HG03280 (cell line): Measurements from ENCODE around the gene MYO5A.
"Not testable (repeated sequence)": the region's sequence is repeated elsewhere in the genome, so short reads cannot be mapped to it uniquely, and the experiment has no call there.

ENCODE experiments used
- ATAC-seq: cut with Tn5 transposase; IDR thresholded peaks from one replicate; pipeline ENCODE4 v1.9.1; 2021; ENCODE audit warnings: mild to moderate bottlenecking, moderate library complexity; ENCODE audit not compliant: unreplicated experiment

The MYO5A gene

DNA sequence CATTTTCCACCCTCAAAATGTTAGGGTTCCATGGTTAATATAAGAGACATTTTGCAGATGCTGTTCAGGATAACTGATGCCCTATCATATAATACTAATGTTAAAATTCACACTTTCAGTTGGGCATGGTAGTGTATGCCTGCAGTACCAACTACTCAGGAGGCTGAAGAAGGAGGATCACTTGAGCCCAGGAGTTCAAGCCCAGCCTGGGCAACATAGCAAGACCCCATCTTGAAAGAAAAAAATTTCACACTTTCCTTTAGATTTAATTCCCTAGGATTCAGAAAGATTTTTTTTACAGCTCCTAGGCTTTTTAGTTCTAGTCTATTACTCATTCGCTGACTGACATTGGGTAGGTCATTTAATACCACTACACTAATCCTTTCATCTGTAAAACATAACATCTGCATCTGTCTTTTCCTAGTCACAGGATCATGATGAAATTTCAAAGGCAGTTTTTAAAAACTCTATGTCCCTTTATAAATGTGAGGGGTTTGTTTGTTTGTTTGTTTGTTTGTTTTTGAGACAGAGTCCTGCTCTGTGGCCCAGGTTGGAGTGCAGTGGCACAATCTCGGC is 103.7 kb downstream of the MYO5A start:
- no peak for ATAC-seq

DNA sequence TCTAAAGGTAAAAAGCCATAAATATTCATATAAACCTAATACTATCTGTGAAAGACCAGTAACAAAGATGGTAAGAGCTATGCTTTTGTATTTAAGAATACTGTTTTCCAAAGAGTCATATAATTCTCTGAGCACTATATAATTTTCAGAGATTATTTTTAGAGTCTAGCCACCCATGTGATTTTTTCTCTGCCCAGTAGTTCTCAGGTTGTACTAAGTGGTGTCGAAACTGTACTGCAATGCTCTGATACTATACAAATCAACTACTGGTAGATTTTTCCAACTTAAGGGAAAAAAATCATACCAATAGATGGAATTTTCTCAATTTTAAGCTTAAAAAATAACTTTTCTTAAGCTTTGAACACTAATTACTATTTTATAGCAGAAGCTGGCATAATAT is 104.8 kb downstream of the MYO5A start:
- no peak for ATAC-seq

- ATAC-seq: no peak
These were observed 106.7 kb downstream of the MYO5A start for GRCh38 chr15:52422001-52422400.

DNA sequence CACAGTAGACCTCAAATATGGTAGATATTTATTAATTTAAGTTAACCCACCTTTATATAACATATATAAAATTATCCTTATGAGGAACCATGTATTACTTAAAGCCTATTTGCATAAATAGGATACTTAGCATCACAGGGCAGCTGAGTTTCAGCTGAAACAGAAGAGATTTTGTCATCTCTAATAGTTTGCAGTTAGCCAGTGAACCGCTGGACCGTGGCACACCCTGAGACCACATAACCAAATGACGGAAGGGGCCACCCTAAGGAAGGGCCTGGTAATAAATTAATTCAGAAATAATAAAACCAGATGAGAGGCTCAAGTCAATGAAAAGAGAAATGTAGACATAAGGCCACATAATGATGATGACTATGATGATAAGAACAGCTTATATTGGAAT is 107.7 kb downstream of the MYO5A start:
- no peak for ATAC-seq

GRCh38 chr15:52419494-52419893 is 109.2 kb downstream of the MYO5A start:
- no peak for ATAC-seq

GRCh38 chr15:52417957-52418356 is 110.7 kb downstream of the MYO5A start:
- no peak for ATAC-seq

- ATAC-seq: no peak
These were observed 111.2 kb downstream of the MYO5A start for GRCh38 chr15:52417521-52417920.

DNA sequence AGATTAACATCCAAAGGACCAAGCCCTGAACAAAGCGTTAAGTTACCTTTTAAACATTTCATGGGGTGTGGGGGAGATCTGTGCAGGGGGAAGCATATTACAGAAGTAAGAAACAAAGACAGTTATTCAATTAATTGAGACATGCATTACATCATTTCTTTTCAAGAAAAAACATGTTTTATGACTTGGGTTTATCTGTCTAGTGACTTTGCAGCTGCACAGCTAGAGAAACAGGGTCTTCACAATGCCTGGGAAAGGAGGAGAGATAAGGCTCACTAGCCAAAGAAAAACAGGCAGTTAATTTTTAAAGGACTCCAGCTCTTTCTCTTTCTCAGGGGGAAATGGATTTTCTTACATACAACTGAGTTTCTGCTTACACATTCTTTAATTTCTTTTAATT is 112.1 kb downstream of the MYO5A start:
- ATAC-seq: not testable (repeated sequence)

DNA sequence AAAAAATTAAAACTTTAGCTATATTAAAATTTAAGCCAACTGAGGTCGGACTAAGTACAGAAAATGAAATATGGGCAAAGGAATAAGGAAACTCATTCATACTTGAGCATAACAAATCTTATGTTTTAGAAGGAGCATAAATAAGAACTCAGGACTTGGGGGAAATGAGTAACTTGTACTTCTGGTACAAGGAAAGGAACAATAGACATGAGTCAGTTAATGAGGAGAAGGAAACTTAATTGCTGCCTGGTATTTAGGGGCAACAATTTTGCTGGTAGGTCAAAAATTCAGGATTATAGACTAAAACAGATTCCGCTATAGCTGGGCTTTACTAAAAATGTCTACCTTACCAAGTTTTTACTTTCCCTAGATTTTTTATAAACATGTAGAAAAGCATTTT is 113.1 kb downstream of the MYO5A start:
- ATAC-seq: no peak

DNA sequence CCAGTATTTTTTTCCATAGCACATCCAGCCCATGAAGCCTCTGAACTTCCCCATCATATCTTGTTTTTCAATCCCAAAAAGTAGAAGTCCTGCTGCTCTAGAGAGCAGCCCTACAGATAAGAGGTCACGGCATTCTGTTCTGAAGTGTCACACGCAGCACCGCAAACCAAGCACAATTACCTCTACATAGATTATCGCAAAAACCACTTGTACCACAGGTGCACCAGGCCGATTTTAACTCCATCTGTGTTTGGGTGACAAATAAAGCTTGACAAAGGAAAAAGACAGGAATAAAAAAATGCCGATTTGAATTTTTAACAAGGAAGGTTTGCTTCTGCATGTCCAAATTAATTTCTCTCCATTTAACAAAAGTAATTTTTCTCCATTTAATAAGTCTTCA is 113.7 kb downstream of the MYO5A start:
- no peak for ATAC-seq

- no peak for ATAC-seq
These were observed 119.9 kb downstream of the MYO5A start for GRCh38 chr15:52408823-52409222.

- ATAC-seq: no peak
These were observed 121.3 kb downstream of the MYO5A start for GRCh38 chr15:52407374-52407773.

DNA sequence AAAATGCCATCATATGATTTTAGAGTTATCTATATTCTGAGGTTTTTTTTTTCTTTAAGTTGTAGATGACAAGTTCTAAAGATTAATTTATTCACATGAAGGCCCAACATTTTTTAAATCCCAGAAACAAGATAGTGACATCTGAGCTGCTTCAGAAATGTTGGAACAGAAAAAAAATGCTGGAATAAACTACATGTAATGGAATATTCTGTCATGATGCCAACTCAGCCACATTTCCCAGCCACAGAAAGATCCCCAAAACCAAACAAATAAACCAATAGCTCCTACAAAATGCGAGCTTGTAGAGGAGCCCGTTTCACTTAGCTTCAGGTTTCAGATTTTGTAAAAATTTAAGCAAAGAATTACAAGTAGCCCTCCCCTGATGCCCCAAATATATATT is 122.1 kb downstream of the MYO5A start:
- ATAC-seq: no peak

GRCh38 chr15:52405856-52406255 is 122.8 kb downstream of the MYO5A start:
- ATAC-seq: no peak

- no peak for ATAC-seq
These were observed 131.6 kb downstream of the MYO5A start for GRCh38 chr15:52397118-52397517.

GRCh38 chr15:52394118-52394517 is 134.6 kb downstream of the MYO5A start:
- ATAC-seq: no peak

GRCh38 chr15:52392008-52392687 is 136.5 kb downstream of the MYO5A start:
- no peak for ATAC-seq

- ATAC-seq: no peak
These were observed 137.6 kb downstream of the MYO5A start for GRCh38 chr15:52391069-52391468.

- no peak for ATAC-seq
These were observed 143.0 kb downstream of the MYO5A start for GRCh38 chr15:52385670-52386069.

DNA sequence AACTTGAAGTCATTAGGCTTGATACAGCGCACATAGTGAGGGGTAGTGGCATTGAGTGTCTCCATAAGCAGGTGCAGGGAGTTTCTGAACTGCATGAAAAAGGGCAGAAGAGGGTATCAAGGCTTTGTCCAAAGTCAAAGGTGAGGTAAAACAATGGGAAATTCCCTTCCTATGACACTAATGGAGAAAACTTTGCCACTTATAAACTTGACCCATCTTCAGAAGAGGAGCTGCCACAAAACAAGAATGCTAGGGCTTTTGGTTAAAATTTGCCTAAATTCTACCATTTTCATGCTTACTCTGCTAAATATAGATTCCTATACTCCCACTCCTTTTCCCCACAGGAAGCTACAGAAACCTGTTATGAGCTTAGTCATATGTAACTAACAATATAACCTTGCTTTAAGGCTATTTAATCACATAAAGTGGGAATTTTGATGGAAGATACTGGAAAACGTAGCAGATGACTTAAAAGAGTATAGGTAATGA is 145.5 kb downstream of the MYO5A start:
- peak; percentile 32 for ATAC-seq

- peak; percentile 11 for ATAC-seq
These were observed 146.0 kb downstream of the MYO5A start for GRCh38 chr15:52382647-52383046.

DNA sequence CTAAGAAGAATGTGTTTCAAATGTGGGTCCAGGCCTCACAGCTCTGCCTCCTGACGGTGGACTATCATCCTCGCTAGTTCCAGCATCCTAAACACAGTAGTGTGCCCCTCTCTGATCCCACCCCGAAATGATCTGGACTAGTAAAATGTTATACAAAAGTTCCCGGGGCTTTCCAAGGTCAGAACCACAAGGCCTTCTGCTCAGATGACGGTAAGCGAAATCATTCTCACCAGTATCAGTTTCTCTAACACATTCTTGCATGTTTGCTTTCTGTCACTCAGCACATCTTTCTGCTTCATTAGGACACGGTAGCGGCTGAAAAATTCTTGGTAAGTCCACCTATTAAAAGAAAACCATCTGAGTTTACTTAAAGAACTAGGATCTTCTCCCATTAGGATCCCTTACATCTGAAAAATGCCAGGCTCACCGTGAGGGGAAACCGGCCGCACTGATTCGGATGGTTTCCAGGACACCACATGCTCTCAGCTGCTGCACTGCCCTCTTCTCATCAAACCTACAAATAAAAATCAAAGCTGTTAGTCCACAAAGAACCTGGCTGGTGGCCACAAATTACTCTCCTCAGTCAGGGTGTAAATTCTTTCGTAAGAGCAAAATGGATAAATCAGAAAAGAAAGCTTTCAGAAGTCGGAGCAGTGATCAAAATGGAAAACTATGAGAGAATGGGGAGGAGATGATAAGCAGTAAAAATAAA is 149.1 kb downstream of the MYO5A start:
- ATAC-seq: peak; percentile 70
